ENCODE results near the gene PPM1E. TPM values are rescaled to one million over a fixed set of nuclear protein-coding genes. Genes with fewer than 3 reads are reported as not detected.

The PPM1E gene
- total and polyA plus RNA-seq, 2 donors (not counting 1 experiment from before 2014, with no cell fraction given): not detected

- Histone ChIP-seq H3K9ac (ENCODE audit: low read length) (no peak overlapping the region), H4K20me1 (ENCODE audit: control insufficient read depth, insufficient read depth, low read length, poor library complexity, severe bottlenecking) (no peaks in the 10 kb centered on the region), H2AFZ (ENCODE audit: insufficient read depth, low read depth, low read length, poor library complexity, severe bottlenecking) (no peak overlapping the region), H3K27me3 (replicated peaks in 1 of 4; ENCODE audit: control extremely low read depth in 1 of 4, control insufficient read depth in 3 of 4, insufficient read depth in 4 of 4, low read length in 3 of 4) (no peaks in the 10 kb centered on the region), H3K4me3 (ENCODE audit: control extremely low read depth in 1 of 5, extremely low read depth in 1 of 5, insufficient read depth in 1 of 5, low read depth in 2 of 5, low read length in 4 of 5) (no peak overlapping the region), H3K9me3 (ENCODE audit: control extremely low read depth in 1 of 3, control insufficient read depth in 2 of 3, insufficient read depth in 1 of 3, low read length in 2 of 3) (no peaks in the 10 kb centered on the region), H3K4me2 (replicated peaks; ENCODE audit: low read depth, low read length, poor library complexity, severe bottlenecking) (no peak overlapping the region), H3K27ac (ENCODE audit: low read length in 2 of 2) (no peak overlapping the region), H3K4me1 (ENCODE audit: control insufficient read depth in 2 of 2, insufficient read depth in 2 of 2, low read length in 2 of 2) (peaks cover 16 to 23% of the 10 kb centered on the region in 2 donors), H3K36me3 (replicated peaks in 1 of 2; ENCODE audit: control extremely low read depth in 1 of 2, control insufficient read depth in 1 of 2, extremely low read depth in 1 of 2, insufficient read depth in 2 of 2, low read length in 1 of 2) (peaks cover 0 to 5% of the 10 kb centered on the region in 2 experiments), H3K79me2 (ENCODE audit: control insufficient read depth, insufficient read depth, low read length) (no peaks in the 10 kb centered on the region)
- intact Hi-C loops (cut with micrococcal nuclease): no loop called here
- no peak overlapping the region for H3K27ac Mint-ChIP-seq
- CTCF ChIA-PET: interaction anchor here (1.1 to 1.4 kb wide), 3 partner anchors 286 to 409 kb away, joined by 3 to 6 read pairs (median 4); no protein-coding TSS in a partner anchor
- no CpG with 5 or more reads among the region's 7 CpGs for WGBS (ENCODE audit: insufficient coverage)
- DNase-seq: no peak
- no peak overlapping the region for H3K4me3 Mint-ChIP-seq
- no peaks in the 10 kb centered on the region for H3K9me3 Mint-ChIP-seq (ENCODE audit: insufficient read depth)
- ATAC-seq (ENCODE audit: low read depth): no peak
- TF ChIP-seq EZH2 (IDR thresholded peaks at IDR 0.05; ENCODE audit: borderline replicate concordance, insufficient read depth, low read depth, low read length, poor library complexity, severe bottlenecking): no peak
- no peak for TF ChIP-seq CTCF (IDR thresholded peaks at IDR 0.05)
- POLR2A ChIA-PET: interaction anchor here (0.6 kb wide), 1 partner anchor 423 kb away, joined by 6 read pairs; no protein-coding TSS in a partner anchor
- no peaks in the 10 kb centered on the region for H3K27me3 Mint-ChIP-seq
- H3K4me1 Mint-ChIP-seq: peaks cover 34% of the 10 kb centered on the region
Measured at GRCh38 chr17:58997756-58998553, 242.3 kb downstream of the PPM1E start.

- H3K27ac Mint-ChIP-seq: peak overlapping the region; percentile 27
- CTCF ChIA-PET: interaction anchor here (0.7 to 1.4 kb wide), 3 partner anchors 288 to 480 kb away, joined by 3 to 6 read pairs (median 4); no protein-coding TSS in a partner anchor
- H3K4me1 ChIP-seq (ENCODE audit: control insufficient read depth in 2 of 2, insufficient read depth in 2 of 2, low read length in 2 of 2): peaks cover 16 to 23% of the 10 kb centered on the region in 2 donors
Measured at GRCh38 chr17:58998871-58999270, 243.2 kb downstream of the PPM1E start.

More at GRCh38 chr17:58998871-58999270, 243.2 kb downstream of the PPM1E start:
- intact Hi-C loops (cut with micrococcal nuclease): no loop called here
- Histone ChIP-seq H3K27ac (ENCODE audit: low read length in 2 of 2) (peak overlapping the region in 1 of 2 donors; percentile 51), H3K79me2 (ENCODE audit: control insufficient read depth, insufficient read depth, low read length) (no peaks in the 10 kb centered on the region), H3K36me3 (replicated peaks in 1 of 2; ENCODE audit: control extremely low read depth in 1 of 2, control insufficient read depth in 1 of 2, extremely low read depth in 1 of 2, insufficient read depth in 2 of 2, low read length in 1 of 2) (peaks cover 0 to 2% of the 10 kb centered on the region in 2 experiments), H3K9me3 (ENCODE audit: control extremely low read depth in 1 of 3, control insufficient read depth in 2 of 3, insufficient read depth in 1 of 3, low read length in 2 of 3) (no peaks in the 10 kb centered on the region), H2AFZ (ENCODE audit: insufficient read depth, low read depth, low read length, poor library complexity, severe bottlenecking) (no peak overlapping the region), H3K4me2 (replicated peaks; ENCODE audit: low read depth, low read length, poor library complexity, severe bottlenecking) (no peak overlapping the region), H3K27me3 (replicated peaks in 1 of 4; ENCODE audit: control extremely low read depth in 1 of 4, control insufficient read depth in 3 of 4, insufficient read depth in 4 of 4, low read length in 3 of 4) (no peaks in the 10 kb centered on the region), H3K9ac (ENCODE audit: low read length) (no peak overlapping the region), H4K20me1 (ENCODE audit: control insufficient read depth, insufficient read depth, low read length, poor library complexity, severe bottlenecking) (no peaks in the 10 kb centered on the region), H3K4me3 (ENCODE audit: control extremely low read depth in 1 of 5, extremely low read depth in 1 of 5, insufficient read depth in 1 of 5, low read depth in 2 of 5, low read length in 4 of 5) (no peak overlapping the region)
- ATAC-seq (ENCODE audit: low read depth) (no peak), DNase-seq (no peak)
- Mint-ChIP-seq H3K27me3 (no peaks in the 10 kb centered on the region), H3K4me1 (peaks cover 32% of the 10 kb centered on the region), H3K9me3 (ENCODE audit: insufficient read depth) (no peaks in the 10 kb centered on the region), H3K4me3 (no peak overlapping the region)
- TF ChIP-seq EZH2 (IDR thresholded peaks at IDR 0.05; ENCODE audit: borderline replicate concordance, insufficient read depth, low read depth, low read length, poor library complexity, severe bottlenecking) (no peak), CTCF (IDR thresholded peaks at IDR 0.05) (no peak)
- POLR2A ChIA-PET: no interaction called here
- 75% methylated on average over 1 of the region's 4 CpGs for WGBS (ENCODE audit: insufficient coverage)

Measured in B cell (primary cell).